ENCODE measurements around the gene S100A13. TPM values are rescaled to one million over a fixed set of nuclear protein-coding genes. Genes with fewer than 3 reads are reported as not detected.

The S100A13 gene
- polyA plus RNA-seq, 2 donors: 74.3 to 122 TPM

DNA sequence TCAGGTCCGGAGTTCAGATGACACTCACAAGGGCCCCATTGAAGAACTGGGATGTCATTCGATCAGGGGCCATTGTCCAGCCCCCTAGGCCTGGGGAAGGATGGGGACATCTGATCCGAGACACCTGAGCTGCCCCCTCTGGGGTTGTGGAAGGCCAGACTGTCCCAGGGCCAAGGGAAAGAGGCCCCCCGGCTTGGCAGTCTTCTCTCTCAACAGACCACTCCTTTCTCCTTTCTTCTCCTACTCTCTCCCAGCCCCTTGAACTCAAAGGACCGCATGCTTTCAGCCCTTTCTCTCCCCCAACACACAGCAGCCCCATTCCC, 2.0 kb upstream of the S100A13 start:
- H3K4me1 ChIP-seq (ENCODE audit: control insufficient read depth in 2 of 2, insufficient read depth in 2 of 2, low read length in 1 of 2): peaks cover 0 to 11% of the 10 kb centered on the region in 2 donors
- no peaks in the 10 kb centered on the region for H3K27me3 ChIP-seq (ENCODE audit: control insufficient read depth in 1 of 2, insufficient read depth in 2 of 2, low read length in 2 of 2)
- H3K27ac ChIP-seq (ENCODE audit: low read depth in 2 of 2, low read length in 1 of 2): no peak overlapping the region
- no peaks in the 10 kb centered on the region for H3K36me3 ChIP-seq (ENCODE audit: control insufficient read depth in 2 of 2, insufficient read depth in 2 of 2, low read length in 1 of 2)
- H3K4me3 ChIP-seq (ENCODE audit: low read depth in 1 of 2, low read length in 2 of 2): no peak overlapping the region
- no peaks in the 10 kb centered on the region for H3K9me3 ChIP-seq (ENCODE audit: control insufficient read depth in 2 of 2, insufficient read depth in 1 of 2, low read depth in 1 of 2, low read length in 1 of 2)
- 83 to 87% methylated on average over 5 of the region's 5 CpGs for WGBS, 2 donors

DNA sequence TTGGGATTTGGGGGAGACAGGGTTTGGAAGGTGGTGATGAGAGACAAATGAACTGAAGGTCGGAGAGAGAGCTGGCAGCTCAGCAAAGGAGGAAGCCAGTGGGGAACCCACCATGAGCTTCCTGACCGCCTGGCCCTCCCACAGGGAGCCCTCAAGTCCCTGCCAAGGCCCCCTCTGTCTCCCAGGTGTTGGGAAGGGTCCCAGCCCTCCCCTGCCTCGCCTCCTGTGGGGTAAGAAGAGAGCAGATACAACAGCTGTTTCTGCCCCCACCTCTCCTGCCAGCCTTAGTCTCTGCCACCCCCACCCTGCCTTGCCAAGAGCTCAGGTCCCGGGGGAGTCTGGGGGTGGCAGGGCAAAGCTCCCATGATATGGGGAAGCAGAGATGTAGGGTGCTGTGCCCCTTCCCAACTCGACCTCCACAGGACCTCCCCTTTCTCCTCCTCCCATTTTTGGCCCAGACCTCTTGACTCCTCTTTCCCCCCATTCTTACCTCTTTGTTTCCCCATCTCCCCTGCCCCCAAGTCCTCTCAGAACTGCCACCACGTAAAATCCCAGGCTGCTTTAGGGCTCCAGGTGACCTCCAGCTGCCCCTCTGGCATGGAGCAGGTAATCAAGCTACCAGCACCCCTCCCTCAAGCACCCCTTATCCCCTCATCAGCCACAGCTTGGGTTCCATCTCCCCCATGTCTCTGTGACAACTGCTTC, 1.5 kb upstream of the S100A13 start:
- Histone ChIP-seq H3K27ac (ENCODE audit: low read depth in 2 of 2, low read length in 1 of 2) (peak overlapping the region in 1 of 2 donors; percentile 6), H3K36me3 (ENCODE audit: control insufficient read depth in 2 of 2, insufficient read depth in 2 of 2, low read length in 1 of 2) (no peaks in the 10 kb centered on the region), H3K27me3 (ENCODE audit: control insufficient read depth in 1 of 2, insufficient read depth in 2 of 2, low read length in 2 of 2) (no peaks in the 10 kb centered on the region), H3K9me3 (ENCODE audit: control insufficient read depth in 2 of 2, insufficient read depth in 1 of 2, low read depth in 1 of 2, low read length in 1 of 2) (no peaks in the 10 kb centered on the region), H3K4me1 (ENCODE audit: control insufficient read depth in 2 of 2, insufficient read depth in 2 of 2, low read length in 1 of 2) (peaks cover 0 to 11% of the 10 kb centered on the region in 2 donors), H3K4me3 (ENCODE audit: low read depth in 1 of 2, low read length in 2 of 2) (no peak overlapping the region)
- WGBS, 2 donors: 71 to 79% methylated on average over 4 to 6 of the region's 6 CpGs

GRCh38 chr1:153627715-153628626, 666 bp upstream of the S100A13 start, which contains the start of gene S100A1:
TSS of gene S100A1 (plus strand) at chr1:153628434. CDS start at chr1:153630522, 2,088 bp downstream.
- H3K27me3 ChIP-seq (ENCODE audit: control insufficient read depth in 1 of 2, insufficient read depth in 2 of 2, low read length in 2 of 2): no peaks in the 10 kb centered on the region
- peak within 1 kb of the TSS; percentile 41 to 65 for H3K4me3 ChIP-seq (ENCODE audit: low read depth in 1 of 2, low read length in 2 of 2)
- peak within 1 kb of the TSS; percentile 88 to 92 for H3K27ac ChIP-seq (ENCODE audit: low read depth in 2 of 2, low read length in 1 of 2)
- H3K36me3 ChIP-seq (ENCODE audit: control insufficient read depth in 2 of 2, insufficient read depth in 2 of 2, low read length in 1 of 2): no peaks in the 10 kb centered on the region
- no peaks in the 10 kb centered on the region for H3K9me3 ChIP-seq (ENCODE audit: control insufficient read depth in 2 of 2, insufficient read depth in 1 of 2, low read depth in 1 of 2, low read length in 1 of 2)
- peaks cover 0 to 7% of the 10 kb centered on the region in 2 donors for H3K4me1 ChIP-seq (ENCODE audit: control insufficient read depth in 2 of 2, insufficient read depth in 2 of 2, low read length in 1 of 2)
- WGBS, 2 donors: 54 to 55% methylated on average over 10 of the region's 10 CpGs

- peaks cover 0 to 7% of the 10 kb centered on the region in 2 donors for H3K4me1 ChIP-seq (ENCODE audit: control insufficient read depth in 2 of 2, insufficient read depth in 2 of 2, low read length in 1 of 2)
- peak overlapping the region; percentile 41 to 65 for H3K4me3 ChIP-seq (ENCODE audit: low read depth in 1 of 2, low read length in 2 of 2)
- H3K27ac ChIP-seq (ENCODE audit: low read depth in 2 of 2, low read length in 1 of 2): peak overlapping the region; percentile 88 to 92
- WGBS, 2 donors: 46 to 81% methylated on average over 3 of the region's 3 CpGs
- H3K36me3 ChIP-seq (ENCODE audit: control insufficient read depth in 2 of 2, insufficient read depth in 2 of 2, low read length in 1 of 2): no peaks in the 10 kb centered on the region
- no peaks in the 10 kb centered on the region for H3K27me3 ChIP-seq (ENCODE audit: control insufficient read depth in 1 of 2, insufficient read depth in 2 of 2, low read length in 2 of 2)
- no peaks in the 10 kb centered on the region for H3K9me3 ChIP-seq (ENCODE audit: control insufficient read depth in 2 of 2, insufficient read depth in 1 of 2, low read depth in 1 of 2, low read length in 1 of 2)
These were observed 815 bp downstream of the S100A13 start for GRCh38 chr1:153626477-153626903.

DNA sequence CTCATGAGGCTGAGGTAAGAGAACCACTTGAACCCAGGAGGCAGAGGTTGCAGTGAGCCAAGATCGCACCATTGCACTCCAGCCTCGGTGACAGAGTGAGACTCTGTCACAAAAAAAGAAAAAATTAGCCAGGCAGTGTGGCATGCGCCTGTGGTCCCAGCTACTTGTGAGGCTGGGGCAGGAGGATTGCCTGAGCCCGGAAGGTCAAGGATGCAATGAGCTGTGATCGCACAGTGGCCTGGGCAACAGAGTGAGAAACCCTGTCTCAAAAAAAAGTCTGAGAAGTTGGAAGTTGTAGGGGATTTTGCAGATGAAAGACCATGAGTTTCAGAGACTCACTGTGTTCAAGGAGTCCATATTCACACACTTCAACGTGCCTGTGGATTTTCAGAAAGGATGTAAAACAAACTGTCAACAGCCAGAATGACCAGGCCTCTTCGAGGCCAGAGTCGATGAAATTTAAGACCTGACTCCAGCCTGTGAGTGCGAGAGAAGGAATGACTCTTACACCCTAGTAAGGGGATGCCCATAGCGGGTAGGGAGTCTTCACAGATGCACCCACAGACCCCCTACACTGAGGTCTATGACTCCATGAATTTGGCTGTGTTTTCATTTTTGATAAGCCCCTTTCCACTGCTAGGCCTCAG, 2.2 kb downstream of the S100A13 start:
- no peak overlapping the region for H3K4me3 ChIP-seq (ENCODE audit: low read depth in 1 of 2, low read length in 2 of 2)
- H3K9me3 ChIP-seq (ENCODE audit: control insufficient read depth in 2 of 2, insufficient read depth in 1 of 2, low read depth in 1 of 2, low read length in 1 of 2): no peaks in the 10 kb centered on the region
- peaks cover 0 to 7% of the 10 kb centered on the region in 2 donors for H3K4me1 ChIP-seq (ENCODE audit: control insufficient read depth in 2 of 2, insufficient read depth in 2 of 2, low read length in 1 of 2)
- WGBS, 2 donors: 88 to 95% methylated on average over 10 of the region's 10 CpGs
- H3K36me3 ChIP-seq (ENCODE audit: control insufficient read depth in 2 of 2, insufficient read depth in 2 of 2, low read length in 1 of 2): no peaks in the 10 kb centered on the region
- no peaks in the 10 kb centered on the region for H3K27me3 ChIP-seq (ENCODE audit: control insufficient read depth in 1 of 2, insufficient read depth in 2 of 2, low read length in 2 of 2)
- H3K27ac ChIP-seq (ENCODE audit: low read depth in 2 of 2, low read length in 1 of 2): no peak overlapping the region

- peaks cover 0 to 7% of the 10 kb centered on the region in 2 donors for H3K4me1 ChIP-seq (ENCODE audit: control insufficient read depth in 2 of 2, insufficient read depth in 2 of 2, low read length in 1 of 2)
- H3K9me3 ChIP-seq (ENCODE audit: control insufficient read depth in 2 of 2, insufficient read depth in 1 of 2, low read depth in 1 of 2, low read length in 1 of 2): no peaks in the 10 kb centered on the region
- 83 to 86% methylated on average over 6 to 7 of the region's 7 CpGs for WGBS, 2 donors
- H3K27me3 ChIP-seq (ENCODE audit: control insufficient read depth in 1 of 2, insufficient read depth in 2 of 2, low read length in 2 of 2): no peaks in the 10 kb centered on the region
- no peaks in the 10 kb centered on the region for H3K36me3 ChIP-seq (ENCODE audit: control insufficient read depth in 2 of 2, insufficient read depth in 2 of 2, low read length in 1 of 2)
- no peak overlapping the region for H3K4me3 ChIP-seq (ENCODE audit: low read depth in 1 of 2, low read length in 2 of 2)
- no peak overlapping the region for H3K27ac ChIP-seq (ENCODE audit: low read depth in 2 of 2, low read length in 1 of 2)
These were observed 4.2 kb downstream of the S100A13 start for GRCh38 chr1:153623101-153623500.

DNA sequence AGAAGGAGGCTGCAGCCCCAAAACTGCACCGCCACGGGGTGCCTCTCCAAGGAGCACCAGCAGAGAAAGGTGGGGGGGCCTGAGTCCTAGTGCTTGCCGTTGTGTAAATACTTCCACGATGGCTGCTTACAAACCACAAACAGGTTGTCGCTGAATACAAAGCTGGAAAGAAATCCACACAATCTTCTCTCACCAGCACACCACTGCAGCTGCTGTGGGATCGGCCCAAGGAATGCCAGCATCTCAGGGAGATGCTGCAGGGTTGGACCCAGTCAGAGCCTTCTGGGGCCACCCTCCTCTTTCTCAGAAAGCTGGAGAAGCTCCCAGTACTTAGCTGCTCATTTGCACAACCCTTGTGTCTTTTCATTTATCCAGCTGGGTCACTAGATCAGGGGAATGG, 8.1 kb downstream of the S100A13 start:
- Histone ChIP-seq H3K4me1 (ENCODE audit: control insufficient read depth in 2 of 2, insufficient read depth in 2 of 2, low read length in 1 of 2) (peaks cover 2 to 13% of the 10 kb centered on the region in 2 donors), H3K27ac (ENCODE audit: low read depth in 2 of 2, low read length in 1 of 2) (peak overlapping the region; percentile 96 to 98)
- WGBS, 2 donors: 96 to 100% methylated on average over 6 of the region's 6 CpGs

DNA sequence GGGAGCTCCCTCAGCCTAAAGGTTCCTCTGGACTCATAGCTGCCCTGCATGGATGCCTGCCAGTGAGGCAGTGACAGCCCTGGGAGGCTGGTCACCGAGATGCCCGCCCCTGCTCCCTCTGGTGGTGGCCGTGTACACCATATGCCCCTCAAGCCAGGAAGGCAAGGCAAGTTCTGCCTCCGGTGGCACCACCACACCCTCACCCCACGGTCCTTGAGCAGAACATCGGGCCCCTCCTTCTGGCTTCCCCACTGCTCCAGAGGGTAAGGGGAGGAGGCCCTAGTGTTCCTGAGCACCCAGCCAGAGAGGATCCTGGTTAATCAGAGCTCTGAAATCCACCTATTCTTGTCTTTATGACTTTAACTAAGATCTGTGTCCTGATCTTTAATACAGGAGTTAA, 9.6 kb downstream of the S100A13 start:
- H3K9me3 ChIP-seq (ENCODE audit: control insufficient read depth in 2 of 2, insufficient read depth in 1 of 2, low read depth in 1 of 2, low read length in 1 of 2): no peaks in the 10 kb centered on the region
- H3K4me1 ChIP-seq (ENCODE audit: control insufficient read depth in 2 of 2, insufficient read depth in 2 of 2, low read length in 1 of 2): peaks cover 2 to 13% of the 10 kb centered on the region in 2 donors
- H3K27ac ChIP-seq (ENCODE audit: low read depth in 2 of 2, low read length in 1 of 2): peak overlapping the region; percentile 96 to 98
- H3K27me3 ChIP-seq (ENCODE audit: control insufficient read depth in 1 of 2, insufficient read depth in 2 of 2, low read length in 2 of 2): no peaks in the 10 kb centered on the region
- H3K4me3 ChIP-seq (ENCODE audit: low read depth in 1 of 2, low read length in 2 of 2): no peak overlapping the region
- 24 to 45% methylated on average over 6 of the region's 6 CpGs for WGBS, 2 donors
- H3K36me3 ChIP-seq (ENCODE audit: control insufficient read depth in 2 of 2, insufficient read depth in 2 of 2, low read length in 1 of 2): no peaks in the 10 kb centered on the region

More for the DNA sequence above, 8.1 kb downstream of the S100A13 start:
- Histone ChIP-seq H3K27me3 (ENCODE audit: control insufficient read depth in 1 of 2, insufficient read depth in 2 of 2, low read length in 2 of 2) (no peaks in the 10 kb centered on the region), H3K36me3 (ENCODE audit: control insufficient read depth in 2 of 2, insufficient read depth in 2 of 2, low read length in 1 of 2) (no peaks in the 10 kb centered on the region), H3K4me3 (ENCODE audit: low read depth in 1 of 2, low read length in 2 of 2) (no peak overlapping the region), H3K9me3 (ENCODE audit: control insufficient read depth in 2 of 2, insufficient read depth in 1 of 2, low read depth in 1 of 2, low read length in 1 of 2) (no peaks in the 10 kb centered on the region)

- Histone ChIP-seq H3K9me3 (ENCODE audit: control insufficient read depth in 2 of 2, insufficient read depth in 1 of 2, low read depth in 1 of 2, low read length in 1 of 2) (no peaks in the 10 kb centered on the region), H3K4me1 (ENCODE audit: control insufficient read depth in 2 of 2, insufficient read depth in 2 of 2, low read length in 1 of 2) (peaks cover 2 to 13% of the 10 kb centered on the region in 2 donors), H3K27me3 (ENCODE audit: control insufficient read depth in 1 of 2, insufficient read depth in 2 of 2, low read length in 2 of 2) (no peaks in the 10 kb centered on the region), H3K4me3 (ENCODE audit: low read depth in 1 of 2, low read length in 2 of 2) (peak overlapping the region in 1 of 2 donors; percentile 36), H3K36me3 (ENCODE audit: control insufficient read depth in 2 of 2, insufficient read depth in 2 of 2, low read length in 1 of 2) (no peaks in the 10 kb centered on the region), H3K27ac (ENCODE audit: low read depth in 2 of 2, low read length in 1 of 2) (peak overlapping the region; percentile 96 to 98)
- 43 to 52% methylated on average over 5 of the region's 5 CpGs for WGBS, 2 donors
These were observed 10.4 kb downstream of the S100A13 start for GRCh38 chr1:153616917-153617311.
